A204.1 (cell line): Measurements from ENCODE around the gene LARP4B.

Experiments used
- FAIRE-seq: peaks from 2 replicates; lab custom pipeline; 2012; peaks lifted over from hg19 to GRCh38; lab: Jason Lieb, UNC

Gene LARP4B

GRCh38 chr10:760622-761021 lies 170.9 kb downstream of the LARP4B start:
- no peak for FAIRE-seq

- no peak for FAIRE-seq
Measured at GRCh38 chr10:759898-760477, 171.5 kb downstream of the LARP4B start.
